Loucy (cell line): ENCODE data around the gene ATP13A4.

Source experiments
- EZH2phosphoT487 ChIP-seq: fragments of 200-600 bp; IDR thresholded peaks from 2 replicates; pipeline ENCODE4 v1.6.1; 2018; ENCODE audit warnings: antibody characterized with exemption, mild to moderate bottlenecking, moderate library complexity, borderline replicate concordance
- TF ChIP-seq, protein P1 (sequence below): fragments of 200-600 bp; sonication (generic); conservative IDR thresholded peaks from 2 replicates; pipeline ENCODE4 v1.5.1; 2014; ENCODE audit warnings: mild to moderate bottlenecking, antibody characterized with exemption, low read length

DNA sequence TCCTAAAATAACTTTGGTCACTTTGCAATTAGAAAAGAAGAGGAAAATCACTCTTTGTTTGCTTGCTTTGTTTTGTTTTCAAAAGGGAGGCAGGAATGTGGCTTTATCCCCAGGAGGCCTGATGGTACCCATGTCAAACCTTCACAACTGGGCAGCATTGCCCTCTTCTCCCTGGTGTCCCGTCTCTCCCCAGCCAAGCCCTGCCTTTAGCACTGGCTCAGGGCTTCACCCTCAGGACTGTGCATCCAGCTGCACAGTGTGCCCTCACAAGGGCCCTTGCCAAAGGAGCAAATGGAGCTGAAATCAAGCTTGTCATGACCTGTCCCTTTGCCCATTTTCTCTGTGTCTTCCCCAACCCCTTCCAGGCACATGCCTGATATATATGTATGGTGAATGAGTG, 147.0 kb downstream of the ATP13A4 start:
- TF ChIP-seq, protein P1, sequence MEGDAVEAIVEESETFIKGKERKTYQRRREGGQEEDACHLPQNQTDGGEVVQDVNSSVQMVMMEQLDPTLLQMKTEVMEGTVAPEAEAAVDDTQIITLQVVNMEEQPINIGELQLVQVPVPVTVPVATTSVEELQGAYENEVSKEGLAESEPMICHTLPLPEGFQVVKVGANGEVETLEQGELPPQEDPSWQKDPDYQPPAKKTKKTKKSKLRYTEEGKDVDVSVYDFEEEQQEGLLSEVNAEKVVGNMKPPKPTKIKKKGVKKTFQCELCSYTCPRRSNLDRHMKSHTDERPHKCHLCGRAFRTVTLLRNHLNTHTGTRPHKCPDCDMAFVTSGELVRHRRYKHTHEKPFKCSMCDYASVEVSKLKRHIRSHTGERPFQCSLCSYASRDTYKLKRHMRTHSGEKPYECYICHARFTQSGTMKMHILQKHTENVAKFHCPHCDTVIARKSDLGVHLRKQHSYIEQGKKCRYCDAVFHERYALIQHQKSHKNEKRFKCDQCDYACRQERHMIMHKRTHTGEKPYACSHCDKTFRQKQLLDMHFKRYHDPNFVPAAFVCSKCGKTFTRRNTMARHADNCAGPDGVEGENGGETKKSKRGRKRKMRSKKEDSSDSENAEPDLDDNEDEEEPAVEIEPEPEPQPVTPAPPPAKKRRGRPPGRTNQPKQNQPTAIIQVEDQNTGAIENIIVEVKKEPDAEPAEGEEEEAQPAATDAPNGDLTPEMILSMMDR: no peak
- TF ChIP-seq EZH2phosphoT487: no peak
